ENCODE measurements around the gene WDFY2.

Gene WDFY2

GRCh38 chr13:51707461-51707860, 123.2 kb downstream of the WDFY2 start:
- TF ChIP-seq CTCF (IDR thresholded peaks at IDR 0.05; ENCODE audit: insufficient read depth, missing control alignments) = no peak
- no peak for FAIRE-seq
- DNase-seq (ENCODE audit: insufficient read length, low spot score) = no peak

GRCh38 chr13:51713807-51714206, 129.5 kb downstream of the WDFY2 start:
- no peak for FAIRE-seq
- no peak for TF ChIP-seq CTCF (IDR thresholded peaks at IDR 0.05; ENCODE audit: insufficient read depth, missing control alignments)
- DNase-seq (ENCODE audit: insufficient read length, low spot score) = no peak

- DNase-seq (ENCODE audit: insufficient read length, low spot score) (no peak), FAIRE-seq (no peak)
- no peak for TF ChIP-seq CTCF (IDR thresholded peaks at IDR 0.05; ENCODE audit: insufficient read depth, missing control alignments)
Measured at GRCh38 chr13:51714663-51715168, 130.5 kb downstream of the WDFY2 start.

GRCh38 chr13:51715613-51716012, 131.4 kb downstream of the WDFY2 start:
- no peak for DNase-seq (ENCODE audit: insufficient read length, low spot score)
- no peak for TF ChIP-seq CTCF (IDR thresholded peaks at IDR 0.05; ENCODE audit: insufficient read depth, missing control alignments)
- FAIRE-seq = no peak

- TF ChIP-seq CTCF (IDR thresholded peaks at IDR 0.05; ENCODE audit: insufficient read depth, missing control alignments) = no peak
- FAIRE-seq (no peak), DNase-seq (ENCODE audit: insufficient read length, low spot score) (no peak)
Measured at GRCh38 chr13:51717786-51718398, 133.6 kb downstream of the WDFY2 start.

- FAIRE-seq (no peak), DNase-seq (ENCODE audit: insufficient read length, low spot score) (no peak)
- no peak for TF ChIP-seq CTCF (IDR thresholded peaks at IDR 0.05; ENCODE audit: insufficient read depth, missing control alignments)
Measured at GRCh38 chr13:51719394-51719793, 135.1 kb downstream of the WDFY2 start.

- FAIRE-seq (no peak), DNase-seq (ENCODE audit: insufficient read length, low spot score) (no peak)
- TF ChIP-seq CTCF (IDR thresholded peaks at IDR 0.05; ENCODE audit: insufficient read depth, missing control alignments) = no peak
Measured at GRCh38 chr13:51721496-51721895, 137.2 kb downstream of the WDFY2 start.
